SJSA1 (cell line): ENCODE data around the gene CORIN. TPM values are rescaled to one million over a fixed set of nuclear protein-coding genes. Genes with fewer than 3 reads are reported as not detected.
"Not testable (repeated sequence)": the region's sequence is repeated elsewhere in the genome, so short reads cannot be mapped to it uniquely, and the experiment has no call there.

Source experiments
- DNase-seq, 2 experiments: peaks; one replicate each; pipeline ENCODE4 v3.0.0-alpha.2; 2015 to 2020; ENCODE audit warnings: low spot score in 2 of 2, low read depth in 1 of 2
- H3K27ac ChIP-seq: fragments of 250-450 bp; sonication (Bioruptor Pico); 2 replicates; pipeline ENCODE4 v1.5.1; 2020; ENCODE audit warnings: mild to moderate bottlenecking, moderate library complexity
- H3K27me3 ChIP-seq: fragments of 250-450 bp; sonication (Bioruptor Pico); replicated peaks from 2 replicates; pipeline ENCODE4 v1.5.1; 2020; ENCODE audit warnings: mild to moderate bottlenecking, moderate library complexity
- H3K36me3 ChIP-seq: fragments of 250-450 bp; sonication (Bioruptor Pico); 2 replicates; pipeline ENCODE4 v1.5.1; 2020; ENCODE audit warnings: mild to moderate bottlenecking
- H3K4me1 ChIP-seq: fragments of 250-450 bp; sonication (Bioruptor Pico); replicated peaks from 2 replicates; pipeline ENCODE4 v1.6.1; 2021; ENCODE audit warnings: mild to moderate bottlenecking
- H3K4me3 ChIP-seq: fragments of 250-450 bp; sonication (Bioruptor Pico); 2 replicates; pipeline ENCODE4 v1.5.1; 2020; ENCODE audit warnings: mild to moderate bottlenecking
- H3K9me3 ChIP-seq: fragments of 250-450 bp; sonication (Bioruptor Pico); replicated peaks from 2 replicates; pipeline ENCODE4 v1.5.1; 2020; ENCODE audit warnings: mild to moderate bottlenecking
- total RNA-seq: library from RNA; depleted of rRNA; stranded (reverse); fragments of >200 nt; shearing (Covaris generic); gene quantifications from 2 replicates; pipeline ENCODE4 v1.2.3, GENCODE V29; 2014

Gene CORIN
- total RNA-seq, 1 experiment from 2014 or later: not detected

DNA sequence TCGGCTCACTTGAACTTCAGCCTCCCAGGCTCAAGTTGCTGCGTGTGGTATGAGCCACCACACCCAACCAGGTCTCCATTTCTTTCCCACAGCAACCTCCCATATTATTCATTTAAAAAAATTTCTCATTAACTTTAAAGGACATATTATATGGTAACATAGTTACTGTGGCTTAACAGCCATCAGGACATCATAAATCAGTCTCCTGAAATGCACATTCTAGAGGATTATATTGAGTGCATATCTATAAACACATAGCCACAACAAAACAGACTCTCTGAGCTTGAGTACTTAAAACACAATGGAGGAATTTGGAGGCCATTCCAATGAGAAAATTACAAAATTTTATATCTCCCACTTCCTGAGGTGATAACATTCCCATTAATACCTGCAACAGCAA lies 61.5 kb downstream of the CORIN start:
- Histone ChIP-seq H3K27ac (no peak overlapping the region), H3K27me3 (no peaks in the 10 kb centered on the region), H3K4me1 (no peaks in the 10 kb centered on the region), H3K4me3 (no peak overlapping the region), H3K36me3 (no peaks in the 10 kb centered on the region), H3K9me3 (no peaks in the 10 kb centered on the region)
- DNase-seq: no peak

GRCh38 chr4:47774079-47774478 lies 63.8 kb downstream of the CORIN start:
- Histone ChIP-seq H3K4me3 (no peak overlapping the region), H3K4me1 (no peaks in the 10 kb centered on the region), H3K27ac (no peak overlapping the region), H3K36me3 (no peaks in the 10 kb centered on the region), H3K27me3 (no peaks in the 10 kb centered on the region), H3K9me3 (no peaks in the 10 kb centered on the region)
- no peak for DNase-seq

DNA sequence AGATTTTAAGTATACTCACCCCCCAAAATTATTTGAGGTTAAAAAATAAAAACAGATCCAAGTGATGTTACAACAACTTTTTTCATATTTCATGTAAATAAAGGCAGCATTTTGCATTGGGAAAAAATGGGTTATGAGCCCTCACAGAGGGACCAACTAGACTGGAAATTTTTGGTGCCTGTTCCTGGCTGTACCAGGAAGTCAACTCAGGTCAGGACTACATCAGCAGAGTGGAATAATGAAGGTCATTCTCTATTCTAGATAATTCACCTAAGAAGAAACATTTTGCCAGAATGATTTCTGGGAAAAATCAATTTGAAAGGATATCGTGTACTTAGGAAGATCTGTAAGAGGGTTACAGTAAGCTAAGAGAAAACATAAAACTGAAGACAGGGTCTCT lies 66.8 kb downstream of the CORIN start:
- Histone ChIP-seq H3K4me1 (no peaks in the 10 kb centered on the region), H3K27ac (no peak overlapping the region), H3K27me3 (no peaks in the 10 kb centered on the region), H3K4me3 (no peak overlapping the region), H3K9me3 (no peaks in the 10 kb centered on the region), H3K36me3 (no peaks in the 10 kb centered on the region)
- no peak for DNase-seq

GRCh38 chr4:47767956-47768355 lies 69.9 kb downstream of the CORIN start:
- H3K9me3 ChIP-seq, H3K4me3 ChIP-seq, H3K36me3 ChIP-seq, H3K27me3 ChIP-seq, DNase-seq, H3K4me1 ChIP-seq, H3K27ac ChIP-seq: not testable (repeated sequence)

GRCh38 chr4:47763279-47763678 lies 74.6 kb downstream of the CORIN start:
- Histone ChIP-seq H3K9me3 (no peaks in the 10 kb centered on the region), H3K27ac (no peak overlapping the region), H3K27me3 (no peaks in the 10 kb centered on the region), H3K4me1 (no peaks in the 10 kb centered on the region), H3K4me3 (no peak overlapping the region), H3K36me3 (no peaks in the 10 kb centered on the region)
- no peak for DNase-seq

DNA sequence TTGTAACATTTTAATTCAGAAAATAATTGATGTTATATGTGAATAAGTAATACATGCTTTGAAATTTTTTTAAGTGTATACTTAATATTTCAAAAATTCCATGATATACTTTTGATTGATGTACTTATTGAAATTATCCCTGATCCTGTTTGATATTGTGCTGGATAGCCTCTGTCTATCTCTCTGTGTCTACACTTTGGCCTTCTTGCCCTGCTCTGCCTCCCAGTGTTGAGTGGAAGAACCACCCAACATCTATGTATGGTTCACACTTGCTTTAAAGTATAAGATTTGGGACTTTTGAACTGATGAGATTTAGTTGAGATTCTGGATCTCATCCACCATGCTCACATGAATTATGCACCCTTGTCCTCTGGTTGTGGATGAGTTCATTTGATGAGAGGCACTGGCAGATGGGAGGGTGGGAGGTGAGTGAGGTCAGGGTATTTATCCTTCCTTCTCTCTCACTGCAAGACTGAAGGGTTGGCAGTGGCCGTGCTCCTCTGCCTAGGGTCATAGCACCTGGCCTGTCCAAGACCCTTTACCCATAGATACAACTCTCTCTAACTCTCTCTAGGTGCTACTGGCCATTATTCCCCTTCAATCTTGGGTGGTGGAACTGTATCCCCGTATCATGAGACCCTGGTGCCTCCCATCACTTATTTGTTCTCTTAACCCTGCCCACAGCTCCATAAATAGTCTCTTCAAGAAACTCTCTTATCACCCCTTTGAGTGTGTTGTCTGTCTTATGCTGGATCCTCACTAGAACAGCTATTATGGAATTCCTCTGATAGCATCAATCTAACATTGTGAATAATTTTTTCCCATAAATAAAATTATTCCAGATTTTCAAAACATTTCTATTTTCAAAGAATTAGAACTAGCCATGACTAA lies 75.2 kb downstream of the CORIN start:
- Histone ChIP-seq H3K36me3 (no peaks in the 10 kb centered on the region), H3K27ac (no peak overlapping the region), H3K27me3 (no peaks in the 10 kb centered on the region), H3K4me3 (no peak overlapping the region), H3K9me3 (no peaks in the 10 kb centered on the region), H3K4me1 (no peaks in the 10 kb centered on the region)
- no peak for DNase-seq

DNA sequence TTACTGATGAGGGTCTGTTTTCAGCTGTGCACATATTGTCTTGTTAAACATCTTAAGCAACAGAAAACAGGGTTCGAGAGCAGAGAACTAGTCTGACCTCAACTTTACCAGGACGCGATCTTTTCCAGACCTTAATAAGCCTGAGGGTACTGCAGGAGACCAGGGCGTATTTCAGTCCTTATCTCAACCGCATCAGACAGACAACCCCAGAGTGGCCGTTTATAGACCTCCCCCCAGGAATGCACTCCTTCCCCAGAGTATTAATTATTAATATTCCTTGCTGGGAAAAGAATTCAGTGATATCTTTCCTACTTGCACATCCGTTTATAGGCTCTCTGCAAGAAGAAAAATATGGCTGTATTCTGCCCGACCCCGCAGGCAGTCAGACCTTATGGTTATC lies 84.6 kb downstream of the CORIN start:
- DNase-seq, H3K27me3 ChIP-seq: not testable (repeated sequence)

GRCh38 chr4:47752214-47752613 lies 85.7 kb downstream of the CORIN start:
- H3K36me3 ChIP-seq: no peaks in the 10 kb centered on the region
- no peaks in the 10 kb centered on the region for H3K9me3 ChIP-seq
- no peak overlapping the region for H3K4me3 ChIP-seq
- H3K27ac ChIP-seq: no peak overlapping the region
- DNase-seq: no peak
- H3K4me1 ChIP-seq: no peaks in the 10 kb centered on the region
- no peaks in the 10 kb centered on the region for H3K27me3 ChIP-seq

More for the DNA sequence above, 84.6 kb downstream of the CORIN start:
- not testable (repeated sequence) for H3K9me3 ChIP-seq, H3K36me3 ChIP-seq, H3K4me1 ChIP-seq, H3K27ac ChIP-seq, H3K4me3 ChIP-seq

DNA sequence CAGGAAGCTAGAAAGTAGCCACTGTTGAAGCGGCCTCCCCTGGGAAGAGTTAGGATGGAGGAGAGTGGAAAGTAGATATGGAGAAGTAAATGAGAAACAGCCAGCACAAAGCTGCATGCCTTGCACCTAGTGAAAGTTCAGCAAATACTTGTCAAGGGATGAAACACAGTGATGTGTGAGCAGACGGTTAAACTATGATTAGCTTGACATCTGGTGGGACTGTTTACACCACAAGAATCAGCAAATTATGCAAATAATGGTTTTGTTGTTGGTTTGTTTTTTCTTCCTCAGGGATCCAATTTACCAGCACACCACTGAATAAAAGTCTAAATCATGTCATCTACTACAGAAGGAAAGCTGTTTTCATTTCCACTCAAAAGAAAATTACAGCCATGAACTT lies 87.1 kb downstream of the CORIN start:
- Histone ChIP-seq H3K27ac (no peak overlapping the region), H3K27me3 (no peaks in the 10 kb centered on the region), H3K36me3 (no peaks in the 10 kb centered on the region), H3K9me3 (no peaks in the 10 kb centered on the region), H3K4me1 (no peaks in the 10 kb centered on the region), H3K4me3 (no peak overlapping the region)
- DNase-seq: no peak

GRCh38 chr4:47749858-47750257 lies 88.0 kb downstream of the CORIN start:
- H3K4me3 ChIP-seq: no peak overlapping the region
- no peaks in the 10 kb centered on the region for H3K4me1 ChIP-seq
- no peaks in the 10 kb centered on the region for H3K9me3 ChIP-seq
- DNase-seq: no peak
- H3K27me3 ChIP-seq: no peaks in the 10 kb centered on the region
- H3K36me3 ChIP-seq: no peaks in the 10 kb centered on the region
- no peak overlapping the region for H3K27ac ChIP-seq

GRCh38 chr4:47749060-47749459 lies 88.8 kb downstream of the CORIN start:
- H3K27me3 ChIP-seq: no peaks in the 10 kb centered on the region
- H3K4me1 ChIP-seq: no peaks in the 10 kb centered on the region
- H3K4me3 ChIP-seq: no peak overlapping the region
- H3K27ac ChIP-seq: no peak overlapping the region
- H3K36me3 ChIP-seq: no peaks in the 10 kb centered on the region
- DNase-seq: no peak
- H3K9me3 ChIP-seq: no peaks in the 10 kb centered on the region

DNA sequence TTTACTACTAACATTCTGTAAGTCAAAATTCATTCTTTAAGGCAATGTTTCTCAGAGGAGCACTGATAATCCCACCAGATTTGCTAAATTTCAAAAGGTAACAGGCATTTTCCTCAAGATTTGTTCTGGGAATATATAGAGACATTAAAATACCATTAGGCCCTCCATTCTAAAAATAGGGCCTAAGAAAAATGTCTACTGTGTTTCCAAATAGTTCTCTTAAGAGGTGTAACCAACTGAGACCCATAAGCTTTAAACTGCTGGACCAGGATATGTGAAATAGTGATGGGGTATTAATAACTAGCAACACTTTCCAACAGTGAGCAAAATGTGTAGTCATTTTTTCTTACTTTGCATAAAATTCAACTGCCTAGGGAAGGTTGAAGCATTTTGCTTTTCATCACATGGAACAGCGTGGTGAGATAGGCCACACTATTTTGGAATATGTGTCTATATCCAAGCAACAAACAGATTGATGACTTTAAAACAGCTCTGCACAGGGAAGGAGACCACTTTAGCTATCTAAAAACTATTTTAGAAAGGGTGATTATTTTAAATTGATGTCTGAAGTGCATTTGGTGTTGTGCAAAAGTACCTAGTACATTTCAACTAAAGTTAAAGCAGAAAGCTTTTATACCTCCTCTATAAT lies 89.9 kb downstream of the CORIN start:
- no peak overlapping the region for H3K27ac ChIP-seq
- no peak overlapping the region for H3K4me3 ChIP-seq
- H3K4me1 ChIP-seq: no peaks in the 10 kb centered on the region
- H3K36me3 ChIP-seq: no peaks in the 10 kb centered on the region
- DNase-seq: no peak
- no peaks in the 10 kb centered on the region for H3K27me3 ChIP-seq
- H3K9me3 ChIP-seq: no peaks in the 10 kb centered on the region

- no peaks in the 10 kb centered on the region for H3K9me3 ChIP-seq
- DNase-seq: no peak
- H3K36me3 ChIP-seq: no peaks in the 10 kb centered on the region
- no peak overlapping the region for H3K4me3 ChIP-seq
- no peak overlapping the region for H3K27ac ChIP-seq
- H3K4me1 ChIP-seq: no peaks in the 10 kb centered on the region
- H3K27me3 ChIP-seq: no peaks in the 10 kb centered on the region
These were observed 90.7 kb downstream of the CORIN start for GRCh38 chr4:47747211-47747610.

GRCh38 chr4:47746122-47746521 lies 91.7 kb downstream of the CORIN start:
- Histone ChIP-seq H3K27ac (no peak overlapping the region), H3K9me3 (no peaks in the 10 kb centered on the region), H3K27me3 (no peaks in the 10 kb centered on the region), H3K4me1 (no peaks in the 10 kb centered on the region), H3K36me3 (no peaks in the 10 kb centered on the region), H3K4me3 (no peak overlapping the region)
- no peak for DNase-seq
